ENCODE results near the gene STK31. TPM values are rescaled to one million over a fixed set of nuclear protein-coding genes. Genes with fewer than 3 reads are reported as not detected.
"Not testable (repeated sequence)": the region's sequence is repeated elsewhere in the genome, so short reads cannot be mapped to it uniquely, and the experiment has no call there.

The STK31 gene
- total RNA-seq, 1 donor from 2014 or later: 0.46 TPM

DNA sequence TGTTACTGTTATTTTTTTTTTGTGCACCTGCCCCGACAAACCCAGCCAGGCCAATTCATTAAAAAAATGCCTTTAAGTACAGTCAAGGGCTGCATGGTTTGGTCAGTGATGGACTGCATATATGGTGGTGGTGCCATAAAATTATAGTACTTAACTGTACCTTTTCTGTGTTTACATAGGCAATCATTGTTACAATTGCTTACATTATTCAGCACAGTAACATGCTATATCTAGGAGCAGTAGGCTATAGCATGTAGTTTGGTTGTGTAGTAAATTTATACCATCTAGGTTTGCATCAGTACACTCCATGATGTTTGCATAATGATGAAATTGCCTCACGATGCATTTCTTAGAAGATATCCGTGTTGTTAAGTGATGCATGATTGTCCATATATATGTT lies 58.0 kb downstream of the STK31 start:
- DNase-seq (ENCODE audit: missing footprints) (no peak), ATAC-seq (no peak)
- intact Hi-C loops (cut with DNase I): no loop called here

DNA sequence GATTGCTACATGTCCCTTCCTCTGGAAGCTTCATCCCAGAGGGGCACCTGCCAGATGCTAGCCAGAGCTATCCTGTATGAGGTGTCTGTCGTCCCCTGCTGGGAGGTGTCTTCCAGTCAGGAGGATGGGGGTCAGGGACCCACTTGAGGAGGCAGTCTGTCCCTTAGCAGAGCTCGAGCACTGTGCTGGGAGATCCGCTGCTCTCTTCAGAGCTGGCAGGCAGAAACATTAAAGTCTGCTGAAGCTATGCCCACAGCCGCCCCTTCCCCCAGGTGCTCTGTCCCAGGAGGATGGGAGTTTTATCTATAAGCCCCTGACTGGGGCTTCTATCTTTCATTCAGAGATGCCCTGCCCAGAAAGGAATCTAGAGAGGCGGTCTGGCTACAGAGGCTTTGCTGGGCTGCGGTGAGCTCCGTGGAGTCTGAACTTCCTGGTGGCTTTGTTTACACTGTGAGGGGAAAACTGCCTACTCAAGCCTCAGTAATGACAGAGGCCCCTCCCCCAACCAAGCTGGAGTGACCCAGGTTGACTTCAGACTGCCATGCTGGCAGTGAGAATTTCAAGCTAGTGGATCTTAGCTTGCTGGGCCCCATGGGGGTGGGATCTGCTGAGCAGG lies 69.3 kb downstream of the STK31 start:
- ATAC-seq; intact Hi-C loops (cut with DNase I); DNase-seq (ENCODE audit: missing footprints): not testable (repeated sequence)

DNA sequence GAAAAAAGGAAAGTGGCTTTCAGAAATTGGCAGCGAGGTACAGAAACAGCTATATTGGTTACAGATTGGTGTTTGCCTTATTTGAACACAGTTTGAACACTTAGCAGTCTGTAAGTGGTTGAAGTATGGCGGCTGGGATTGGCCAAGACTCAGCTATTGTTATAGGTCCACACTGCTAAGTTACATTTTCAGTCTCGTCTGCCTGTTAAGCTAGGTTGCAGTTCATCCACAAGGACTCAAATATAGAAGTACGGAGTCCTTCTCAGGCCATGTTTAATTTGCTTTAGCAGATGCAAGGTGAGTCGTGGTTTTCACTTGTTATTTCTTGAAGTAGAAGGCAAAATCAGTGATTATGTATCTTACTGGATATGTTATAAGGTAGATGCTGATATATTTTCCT lies 73.1 kb downstream of the STK31 start:
- no peak for DNase-seq (ENCODE audit: missing footprints)
- intact Hi-C loops (cut with DNase I): no loop called here
- ATAC-seq: no peak

DNA sequence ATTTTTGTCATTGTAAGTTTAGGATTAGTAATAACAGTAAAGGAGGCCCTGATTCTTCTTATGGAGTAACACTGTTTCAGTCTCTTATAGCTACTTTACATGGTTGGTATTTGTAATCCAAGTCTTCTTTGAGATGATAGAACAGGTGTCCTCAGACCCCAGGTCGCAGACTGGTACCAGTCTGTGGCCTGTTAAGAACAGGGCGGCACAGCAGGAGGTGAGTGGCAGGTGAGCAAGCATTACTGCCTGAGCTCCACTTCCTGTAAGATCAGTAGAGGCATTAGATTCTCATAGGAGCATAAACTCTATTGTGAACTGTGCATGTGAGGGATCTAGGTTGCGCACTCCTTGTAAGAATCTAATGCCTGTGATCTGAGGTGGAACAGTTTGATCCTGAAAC lies 77.3 kb downstream of the STK31 start:
- DNase-seq (ENCODE audit: missing footprints): no peak
- ATAC-seq: no peak
- intact Hi-C loops (cut with DNase I): no loop called here

DNA sequence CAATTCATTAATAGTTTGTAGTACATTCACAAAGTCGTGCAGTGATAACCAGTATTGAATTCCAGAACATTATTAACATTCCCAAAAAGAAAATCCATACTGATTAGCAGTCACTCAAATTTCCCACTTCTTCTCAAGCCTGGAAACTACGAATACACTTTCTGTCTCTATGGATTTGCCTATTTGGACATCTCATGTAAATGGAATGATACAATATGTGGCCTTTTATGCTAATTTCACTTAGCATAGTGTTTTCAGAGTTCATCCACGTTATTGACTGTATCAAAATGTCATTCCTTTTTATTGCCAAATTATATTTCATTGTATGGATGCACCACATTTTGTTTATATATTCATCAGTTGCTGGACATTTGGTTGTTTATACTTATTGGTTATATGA lies 78.8 kb downstream of the STK31 start:
- intact Hi-C loops (cut with DNase I): no loop called here
- DNase-seq (ENCODE audit: missing footprints): no peak
- no peak for ATAC-seq

DNA sequence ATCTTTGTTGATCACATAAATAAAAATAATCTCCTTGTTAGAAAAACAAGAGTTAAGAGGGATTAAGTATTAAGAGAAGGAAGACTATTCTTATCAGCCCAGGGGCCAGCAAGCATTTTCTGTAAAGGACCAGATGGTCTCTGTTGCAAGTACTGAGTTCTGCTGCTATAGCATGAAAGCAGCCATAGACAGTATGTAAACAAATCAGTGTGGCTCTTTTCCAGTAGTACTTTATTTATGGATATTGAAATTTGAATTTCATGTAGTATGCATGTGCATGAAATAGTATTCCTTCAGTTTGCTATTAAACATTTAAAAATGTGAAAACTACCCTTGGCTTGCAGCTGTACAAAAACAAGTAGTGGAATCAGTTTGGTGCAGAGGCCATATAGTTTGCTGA lies 81.7 kb downstream of the STK31 start:
- no peak for ATAC-seq
- intact Hi-C loops (cut with DNase I): no loop called here
- no peak for DNase-seq (ENCODE audit: missing footprints)

DNA sequence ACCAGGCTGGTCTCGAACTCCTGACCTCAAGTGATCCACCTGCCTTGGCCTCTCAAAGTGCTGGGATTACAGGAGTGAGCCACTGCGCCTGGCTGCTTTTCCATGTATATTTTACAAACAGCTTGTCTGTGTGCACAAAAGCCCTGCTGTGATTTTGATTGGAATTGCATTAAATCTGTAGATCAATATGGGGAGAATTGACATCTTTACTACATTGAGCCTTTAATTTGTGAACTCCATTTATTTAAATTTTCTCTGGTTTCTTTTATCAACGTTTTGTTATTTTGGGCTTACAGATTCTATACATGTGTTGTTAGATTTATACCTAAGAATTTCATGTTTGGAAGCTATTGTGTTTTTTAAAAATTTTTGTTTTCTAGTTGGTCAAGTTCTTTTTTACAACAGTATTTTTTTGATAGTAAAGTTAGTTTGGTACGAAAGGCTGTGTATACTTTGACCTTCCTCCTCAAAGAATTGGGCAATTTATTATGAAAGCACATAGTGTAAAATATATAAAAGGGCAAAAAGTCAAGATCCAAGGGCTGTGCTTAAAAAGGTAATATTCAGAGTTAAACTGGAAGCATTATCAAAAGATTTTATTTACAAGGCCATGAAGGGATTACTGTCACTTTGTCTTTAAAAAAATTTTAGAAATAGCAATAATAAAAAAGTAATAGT lies 92.8 kb downstream of the STK31 start:
- DNase-seq (ENCODE audit: missing footprints): no peak
- no peak for ATAC-seq
- intact Hi-C loops (cut with DNase I): no loop called here

DNA sequence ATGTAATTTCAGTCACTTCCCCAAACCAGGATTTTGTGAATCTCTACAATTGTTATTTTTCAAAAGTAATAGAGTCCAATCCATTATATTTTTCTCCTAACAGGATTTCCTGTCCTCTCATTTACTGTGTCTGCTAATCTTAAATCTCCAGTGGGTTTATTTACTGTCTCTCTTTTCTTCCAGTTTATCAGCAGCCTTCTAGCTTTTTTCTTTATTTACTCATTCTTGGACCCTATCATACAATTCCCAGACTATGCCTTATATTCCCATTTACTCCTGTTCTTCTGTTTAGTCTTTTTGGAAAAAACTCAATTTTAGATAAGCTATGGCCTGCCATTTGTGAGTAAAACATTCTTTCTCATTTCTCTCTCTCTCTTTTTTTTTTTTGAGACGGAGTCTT lies 94.7 kb downstream of the STK31 start:
- ATAC-seq (no peak), DNase-seq (ENCODE audit: missing footprints) (no peak)
- intact Hi-C loops (cut with DNase I): no loop called here

DNA sequence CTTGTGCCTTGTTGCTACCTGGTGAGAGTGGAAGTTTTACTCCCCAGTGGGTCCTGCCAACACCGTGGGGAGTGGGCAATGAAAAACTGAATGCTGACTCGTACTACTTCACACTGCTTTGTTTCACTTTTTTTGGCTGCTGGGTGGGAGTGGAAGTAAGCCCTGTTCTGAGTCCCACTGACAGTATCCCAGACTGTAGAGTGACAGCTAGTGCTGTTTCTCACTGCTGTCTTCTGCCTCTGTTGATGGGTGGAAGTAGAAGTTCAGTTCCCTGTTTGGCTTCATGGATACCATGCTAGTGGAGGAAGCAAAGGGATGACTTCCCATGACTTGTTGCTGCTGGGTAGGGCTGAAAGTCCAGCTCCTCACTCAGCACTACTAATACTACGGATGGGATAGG lies 98.4 kb downstream of the STK31 start:
- ATAC-seq (no peak), DNase-seq (ENCODE audit: missing footprints) (no peak)
- intact Hi-C loops (cut with DNase I): no loop called here

DNA sequence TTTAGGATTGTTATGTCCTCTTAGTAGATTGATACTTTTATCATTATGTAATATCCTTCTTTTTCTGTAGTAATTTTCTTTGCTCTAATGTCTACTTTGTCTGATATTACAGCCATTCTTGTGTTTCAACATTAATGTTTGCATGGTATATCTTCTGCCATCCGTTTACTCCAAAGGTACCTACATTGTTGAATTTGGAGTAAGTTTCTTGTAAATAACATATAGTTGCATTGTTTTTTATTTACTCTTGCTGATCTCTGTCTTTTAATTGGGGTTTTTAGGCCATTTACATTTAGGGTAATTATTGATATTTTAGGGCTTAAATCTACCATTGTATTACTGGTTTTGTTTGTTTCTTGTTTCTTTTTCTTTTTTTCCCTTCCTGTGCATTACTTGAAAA lies 100.1 kb downstream of the STK31 start:
- no peak for DNase-seq (ENCODE audit: missing footprints)
- intact Hi-C loops (cut with DNase I): no loop called here
- no peak for ATAC-seq

DNA sequence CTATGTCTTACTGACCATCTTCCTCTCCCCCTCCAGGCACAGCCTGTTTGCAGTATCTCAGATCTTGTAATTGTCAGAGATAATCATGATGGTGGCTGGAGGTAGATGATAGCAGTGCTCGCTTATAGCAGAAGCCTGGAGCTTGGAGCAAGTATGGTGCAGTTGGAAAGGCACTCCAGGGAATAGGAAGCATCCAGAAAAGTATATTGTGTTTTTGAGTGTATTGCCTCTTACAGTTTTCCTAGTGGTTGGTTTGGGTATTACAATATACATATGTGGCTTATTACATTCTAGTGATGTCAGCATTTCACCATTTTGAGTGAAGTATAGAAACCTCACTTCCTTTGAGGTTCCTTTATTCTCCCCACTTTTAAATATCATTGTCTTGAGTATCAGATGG lies 101.5 kb downstream of the STK31 start:
- no peak for ATAC-seq
- intact Hi-C loops (cut with DNase I): no loop called here
- DNase-seq (ENCODE audit: missing footprints): no peak

DNA sequence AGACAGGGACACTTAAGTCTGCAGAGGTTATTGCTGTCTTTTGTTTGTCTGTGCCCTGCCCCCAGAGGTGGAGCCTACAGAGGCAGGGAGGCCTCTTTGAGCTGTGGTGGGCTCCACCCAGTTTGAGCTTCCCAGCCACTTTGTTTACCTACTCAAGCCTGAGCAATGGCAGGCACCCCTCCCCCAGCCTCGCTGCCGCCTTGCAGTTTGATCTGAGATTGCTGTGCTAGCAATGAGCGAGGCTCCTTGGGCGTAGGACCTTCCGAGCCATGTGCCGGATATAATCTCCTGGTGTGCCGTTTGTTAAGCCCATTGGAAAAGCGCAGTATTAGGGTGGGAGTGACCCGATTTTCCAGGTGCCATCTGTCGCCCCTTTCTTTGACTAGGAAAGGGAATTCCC lies 118.1 kb downstream of the STK31 start:
- DNase-seq (ENCODE audit: missing footprints); ATAC-seq; intact Hi-C loops (cut with DNase I): not testable (repeated sequence)

DNA sequence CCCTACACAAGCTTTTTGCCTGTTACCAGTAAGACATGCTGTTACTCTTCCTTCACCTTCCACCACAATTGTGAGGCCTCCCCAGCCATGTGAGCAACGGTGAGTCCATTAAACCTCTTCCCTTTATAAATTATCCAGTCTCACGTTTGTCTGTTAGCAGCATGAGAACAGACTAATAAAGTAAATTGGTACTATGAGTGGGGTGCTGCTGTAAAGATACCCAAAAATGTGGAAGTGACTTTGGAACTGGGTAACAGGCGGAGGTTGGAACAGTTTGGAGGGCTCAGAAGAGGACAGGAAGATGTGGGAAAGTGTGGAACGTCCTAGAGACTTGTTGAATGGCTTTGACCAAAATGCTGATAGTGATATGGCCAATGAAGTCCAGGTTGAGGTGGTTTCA lies 122.7 kb downstream of the STK31 start:
- DNase-seq (ENCODE audit: missing footprints); intact Hi-C loops (cut with DNase I); ATAC-seq: not testable (repeated sequence)

DNA sequence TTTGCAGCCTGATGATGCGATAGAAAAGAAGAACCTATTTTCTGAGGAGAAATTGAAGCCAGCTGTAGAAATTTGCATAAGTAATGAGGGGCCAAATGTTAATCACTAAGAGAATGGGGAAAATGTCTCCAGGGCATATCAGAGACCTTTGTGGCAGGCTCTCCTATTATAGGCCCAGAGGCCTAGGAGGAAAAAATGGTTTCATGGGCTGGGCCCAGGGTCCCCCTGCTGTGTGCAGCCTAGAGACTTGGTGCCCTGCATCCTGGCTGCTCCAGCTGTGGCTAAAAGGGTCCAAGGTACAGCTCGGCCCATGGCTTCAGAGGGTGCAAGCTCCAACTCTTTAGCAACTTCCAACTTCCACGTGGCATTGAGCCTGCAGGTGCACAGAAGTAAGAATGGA lies 123.4 kb downstream of the STK31 start:
- intact Hi-C loops (cut with DNase I): no loop called here
- no peak for DNase-seq (ENCODE audit: missing footprints)
- no peak for ATAC-seq

DNA sequence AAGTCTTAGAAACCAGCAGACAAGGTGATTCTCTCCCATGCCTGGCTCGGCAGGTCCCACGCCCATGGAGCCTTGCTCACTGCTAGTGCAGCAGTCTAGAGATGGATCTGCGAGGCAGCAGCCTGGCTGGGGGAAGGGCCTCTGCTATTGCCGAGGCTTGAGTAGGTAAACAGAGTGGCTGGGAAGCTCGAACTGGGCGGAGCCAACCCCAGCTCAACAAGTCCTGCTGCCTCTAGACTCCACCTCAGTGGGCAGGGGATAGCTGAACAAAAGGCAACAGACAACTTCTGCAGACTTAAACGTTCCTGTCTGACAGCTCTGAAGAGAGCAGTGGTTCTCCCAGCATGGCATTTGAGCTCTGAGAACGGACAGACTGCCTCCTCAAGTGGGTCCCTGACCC lies 134.8 kb downstream of the STK31 start:
- intact Hi-C loops (cut with DNase I); DNase-seq (ENCODE audit: missing footprints); ATAC-seq: not testable (repeated sequence)

DNA sequence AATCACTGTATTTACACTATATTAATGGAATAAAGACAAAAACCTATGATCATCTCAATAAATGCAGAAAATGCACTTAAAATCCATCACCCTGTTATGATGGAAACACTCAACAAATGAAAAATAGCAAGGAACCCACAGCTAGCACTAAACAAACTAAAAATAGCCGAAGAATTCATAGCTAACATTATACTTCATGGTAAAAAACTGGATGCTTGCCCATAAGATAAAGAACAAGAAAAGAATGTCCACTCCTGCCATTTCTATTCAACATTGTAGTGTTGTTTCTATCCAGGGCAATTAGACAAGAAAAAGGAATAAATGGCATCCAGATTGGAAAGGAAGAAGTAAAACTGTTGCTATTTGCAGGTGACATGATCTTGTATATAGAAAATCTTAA lies 142.1 kb downstream of the STK31 start:
- no peak for ATAC-seq
- DNase-seq (ENCODE audit: missing footprints): no peak
- intact Hi-C loops (cut with DNase I): no loop called here

DNA sequence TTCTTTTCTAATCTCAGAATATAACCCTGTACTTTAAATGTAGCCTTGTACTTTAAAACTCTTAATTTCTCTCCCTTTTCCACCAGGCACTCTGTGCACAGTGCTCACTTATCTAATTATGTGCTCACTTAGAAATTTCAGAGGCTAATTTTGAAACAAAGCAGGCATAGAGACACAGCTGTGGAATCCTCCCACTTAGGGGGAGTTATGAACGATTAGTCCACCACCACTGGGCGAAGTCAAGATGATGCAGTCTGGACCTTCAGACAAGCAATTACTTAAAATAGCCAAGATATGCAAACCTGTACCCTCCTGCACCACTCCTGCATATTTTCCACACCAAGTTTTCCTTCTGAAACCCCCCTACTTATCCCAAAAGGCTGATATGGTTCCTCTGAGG lies 143.0 kb downstream of the STK31 start:
- ATAC-seq (no peak), DNase-seq (ENCODE audit: missing footprints) (no peak)
- intact Hi-C loops (cut with DNase I): no loop called here

DNA sequence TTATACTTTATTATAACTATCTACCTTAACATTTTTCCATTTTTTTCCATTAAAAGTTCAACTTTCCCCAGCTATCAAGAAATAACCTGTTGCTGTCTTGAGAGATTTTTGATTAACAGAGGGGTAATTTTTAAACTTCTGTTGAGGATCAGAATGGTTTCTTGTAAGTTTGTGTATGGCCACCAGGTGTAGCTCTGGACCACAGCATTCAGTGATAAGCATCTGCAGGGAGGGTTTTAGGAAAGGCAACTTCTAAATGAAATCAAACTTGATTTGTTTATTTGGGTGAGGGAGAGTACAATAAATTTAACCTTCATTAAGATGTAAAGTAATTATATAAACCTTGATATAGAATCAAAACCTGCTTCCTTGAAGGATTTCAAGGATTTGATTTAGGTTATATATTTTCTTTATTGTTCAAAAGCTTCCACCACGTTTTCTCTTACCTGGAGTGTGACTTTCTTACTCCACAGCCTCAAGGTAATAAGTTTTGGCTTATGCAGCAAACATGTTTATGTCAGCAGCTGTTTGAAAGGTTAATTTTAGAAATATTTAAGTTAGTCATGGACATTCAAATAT lies 153.3 kb downstream of the STK31 start:
- no peak for ATAC-seq
- no peak for DNase-seq (ENCODE audit: missing footprints)
- intact Hi-C loops (cut with DNase I): no loop called here

DNA sequence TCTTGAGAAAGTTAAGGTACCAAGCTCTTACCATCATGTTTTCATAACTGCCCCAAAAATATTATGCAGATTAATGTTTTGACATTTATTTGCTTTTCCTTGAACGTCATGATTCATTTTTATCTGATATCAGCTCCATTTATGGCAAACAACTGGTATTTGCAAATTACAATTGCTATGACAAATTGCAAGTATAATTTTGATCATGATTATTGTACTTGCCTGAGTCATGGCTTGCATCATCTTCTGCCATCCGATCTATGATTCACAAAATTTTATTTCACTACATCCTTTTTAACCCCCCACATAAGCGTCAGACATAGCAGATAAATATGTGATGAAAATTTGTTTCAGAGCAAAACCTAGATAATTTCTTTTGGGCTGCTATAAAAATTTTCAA lies 155.0 kb downstream of the STK31 start:
- DNase-seq (ENCODE audit: missing footprints) (no peak), ATAC-seq (no peak)
- intact Hi-C loops (cut with DNase I): no loop called here

DNA sequence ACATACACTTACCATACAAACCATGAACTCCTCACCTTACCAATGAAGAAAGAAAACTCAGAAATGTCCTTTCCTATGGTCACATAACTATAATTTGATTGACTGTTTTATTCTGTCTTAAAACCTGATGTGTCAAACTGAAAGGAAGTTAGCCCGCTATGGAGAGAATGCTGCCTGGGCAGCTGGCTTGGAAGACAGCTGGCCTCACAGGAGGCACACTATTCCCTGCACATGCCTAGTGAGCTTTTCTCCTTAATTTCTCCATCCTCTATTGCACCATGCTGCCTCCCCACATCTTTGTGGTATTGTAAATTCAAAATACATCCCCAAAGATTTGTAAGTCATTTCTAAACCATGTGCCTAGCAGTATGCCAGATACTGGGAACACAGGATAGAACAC lies 163.3 kb downstream of the STK31 start:
- intact Hi-C loops (cut with DNase I): no loop called here
- DNase-seq (ENCODE audit: missing footprints) (no peak), ATAC-seq (no peak)

DNA sequence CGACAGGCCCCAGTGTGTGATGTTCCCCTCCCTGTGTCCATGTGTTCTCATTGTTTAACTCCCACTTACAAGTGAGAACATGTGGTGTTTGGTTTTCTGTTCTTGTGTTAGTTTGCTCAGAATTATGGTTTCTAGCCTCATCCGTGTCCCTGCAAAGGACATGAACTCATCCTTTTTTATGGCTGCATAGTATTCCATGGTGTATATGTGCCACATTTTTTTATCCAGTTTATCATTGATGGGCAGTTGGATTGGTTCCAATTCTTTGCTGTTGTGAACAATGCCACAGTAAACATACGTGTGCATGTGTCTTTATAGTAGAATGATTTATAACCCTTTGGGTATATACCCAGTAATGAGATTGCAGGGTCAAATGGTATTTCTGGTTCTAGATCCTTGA lies 166.5 kb downstream of the STK31 start:
- DNase-seq (ENCODE audit: missing footprints); ATAC-seq; intact Hi-C loops (cut with DNase I): not testable (repeated sequence)

All from Right ventricle myocardium inferior (tissue), 1 donor.